Measurements from ENCODE around the gene HIF3A.

The HIF3A gene

DNA sequence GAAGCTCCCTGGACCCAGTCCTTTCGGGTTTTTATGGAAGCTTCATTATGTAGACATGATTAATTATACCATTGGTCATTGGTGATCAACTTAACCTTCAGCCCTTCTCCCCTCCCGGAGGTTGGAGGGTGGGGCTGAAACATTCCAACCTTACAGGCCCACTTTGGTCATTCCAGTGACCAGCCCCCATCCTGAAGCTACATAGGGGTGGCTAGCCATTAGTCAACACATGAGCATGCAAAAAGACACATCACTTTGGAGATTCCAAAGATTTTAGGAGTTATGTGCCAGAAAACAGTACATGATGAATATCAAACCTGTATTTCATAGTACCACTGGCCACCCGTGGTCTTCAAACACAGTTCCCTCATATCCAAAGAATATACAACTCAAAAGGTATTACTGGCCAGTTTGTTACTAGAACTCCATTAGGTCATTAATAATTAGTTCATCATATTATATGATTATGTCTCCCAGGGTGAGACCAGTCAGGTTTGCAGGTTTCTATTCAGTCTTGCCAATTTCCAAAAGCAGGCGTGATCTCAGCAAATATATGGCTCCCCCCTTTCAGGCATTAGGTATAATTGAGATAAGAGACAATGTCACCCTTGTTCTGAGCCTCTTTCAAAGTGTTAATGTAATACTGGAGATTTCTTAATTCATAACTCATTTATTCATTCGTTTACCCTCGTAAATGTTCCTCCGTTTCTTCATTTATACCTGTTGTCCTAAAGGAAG is 61.2 kb downstream of the HIF3A start:
- peak; percentile 24 for DNase-seq (ENCODE audit: low read depth)
- no peak for TF ChIP-seq CTCF (IDR thresholded peaks at IDR 0.05; ENCODE audit: low read length, missing control alignments)
- H3K4me3 ChIP-seq (replicated peaks; ENCODE audit: low read depth, low read length), result no peak overlapping the region

- TF ChIP-seq CTCF (IDR thresholded peaks at IDR 0.05; ENCODE audit: low read length, missing control alignments), result no peak
- H3K4me3 ChIP-seq (replicated peaks; ENCODE audit: low read depth, low read length), result no peak overlapping the region
Observed at GRCh38 chr19:46361915-46362314, 65.1 kb downstream of the HIF3A start.

DNA sequence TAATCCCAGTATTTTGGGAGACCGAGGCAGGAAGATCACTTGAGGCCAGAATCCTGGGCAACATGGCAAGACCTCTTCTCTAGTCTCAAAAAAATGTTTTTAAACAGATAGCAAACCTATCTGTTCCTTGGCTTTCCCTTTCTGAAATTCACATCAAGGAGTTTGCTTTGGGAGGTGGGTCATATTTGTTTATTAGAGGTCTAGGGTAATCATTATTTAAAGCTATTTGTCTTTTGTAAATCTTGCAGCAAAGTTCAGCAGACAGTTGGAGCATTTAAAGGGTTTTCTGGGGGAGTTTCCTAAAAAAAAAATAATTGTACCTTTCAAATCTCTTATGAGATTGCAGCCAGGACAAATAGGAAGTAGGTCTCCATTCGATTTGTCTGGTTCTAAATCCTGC is 67.5 kb downstream of the HIF3A start:
- TF ChIP-seq CTCF (IDR thresholded peaks at IDR 0.05; ENCODE audit: low read length, missing control alignments), result no peak
- no peak for DNase-seq (ENCODE audit: low read depth)
- no peak overlapping the region for H3K4me3 ChIP-seq (replicated peaks; ENCODE audit: low read depth, low read length)

More at GRCh38 chr19:46361915-46362314, 65.1 kb downstream of the HIF3A start:
- no peak for DNase-seq (ENCODE audit: low read depth)

DNA sequence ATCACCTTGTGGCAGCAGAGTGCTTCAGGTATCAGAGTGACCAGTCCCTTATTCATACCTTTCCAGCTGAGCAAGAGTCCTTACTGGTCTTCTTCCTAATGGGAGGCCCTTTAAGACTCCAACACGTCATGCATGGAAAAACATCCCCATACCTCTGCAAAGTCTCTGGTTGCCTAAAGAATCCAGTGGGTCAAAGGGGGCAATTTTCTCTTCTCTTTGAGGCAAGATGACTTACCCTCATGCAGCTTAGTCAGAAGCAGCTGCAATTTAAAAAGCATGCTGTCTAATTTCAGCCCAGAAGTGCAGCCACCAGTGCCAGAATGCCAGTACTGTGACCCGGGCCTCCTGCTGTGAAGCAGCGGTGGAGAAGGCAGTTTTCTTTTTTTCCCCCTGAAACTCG is 68.7 kb downstream of the HIF3A start:
- H3K4me3 ChIP-seq (replicated peaks; ENCODE audit: low read depth, low read length), result no peak overlapping the region
- no peak for TF ChIP-seq CTCF (IDR thresholded peaks at IDR 0.05; ENCODE audit: low read length, missing control alignments)
- no peak for DNase-seq (ENCODE audit: low read depth)

GRCh38 chr19:46366620-46367292 is 69.9 kb downstream of the HIF3A start:
- no peak for TF ChIP-seq CTCF (IDR thresholded peaks at IDR 0.05; ENCODE audit: low read length, missing control alignments)
- no peak overlapping the region for H3K4me3 ChIP-seq (replicated peaks; ENCODE audit: low read depth, low read length)
- DNase-seq (ENCODE audit: low read depth), result no peak

- no peak overlapping the region for H3K4me3 ChIP-seq (replicated peaks; ENCODE audit: low read depth, low read length)
- DNase-seq (ENCODE audit: low read depth), result no peak
- no peak for TF ChIP-seq CTCF (IDR thresholded peaks at IDR 0.05; ENCODE audit: low read length, missing control alignments)
Observed at GRCh38 chr19:46367426-46367825, 70.6 kb downstream of the HIF3A start.
